HG03442 (cell line): Measurements from ENCODE around the gene CACFD1.

Experiments used
- ATAC-seq: cut with Tn5 transposase; IDR thresholded peaks from one replicate; pipeline ENCODE4 v1.9.1; 2021; ENCODE audit warnings: mild to moderate bottlenecking, moderate library complexity; ENCODE audit not compliant: unreplicated experiment

CACFD1 gene

DNA sequence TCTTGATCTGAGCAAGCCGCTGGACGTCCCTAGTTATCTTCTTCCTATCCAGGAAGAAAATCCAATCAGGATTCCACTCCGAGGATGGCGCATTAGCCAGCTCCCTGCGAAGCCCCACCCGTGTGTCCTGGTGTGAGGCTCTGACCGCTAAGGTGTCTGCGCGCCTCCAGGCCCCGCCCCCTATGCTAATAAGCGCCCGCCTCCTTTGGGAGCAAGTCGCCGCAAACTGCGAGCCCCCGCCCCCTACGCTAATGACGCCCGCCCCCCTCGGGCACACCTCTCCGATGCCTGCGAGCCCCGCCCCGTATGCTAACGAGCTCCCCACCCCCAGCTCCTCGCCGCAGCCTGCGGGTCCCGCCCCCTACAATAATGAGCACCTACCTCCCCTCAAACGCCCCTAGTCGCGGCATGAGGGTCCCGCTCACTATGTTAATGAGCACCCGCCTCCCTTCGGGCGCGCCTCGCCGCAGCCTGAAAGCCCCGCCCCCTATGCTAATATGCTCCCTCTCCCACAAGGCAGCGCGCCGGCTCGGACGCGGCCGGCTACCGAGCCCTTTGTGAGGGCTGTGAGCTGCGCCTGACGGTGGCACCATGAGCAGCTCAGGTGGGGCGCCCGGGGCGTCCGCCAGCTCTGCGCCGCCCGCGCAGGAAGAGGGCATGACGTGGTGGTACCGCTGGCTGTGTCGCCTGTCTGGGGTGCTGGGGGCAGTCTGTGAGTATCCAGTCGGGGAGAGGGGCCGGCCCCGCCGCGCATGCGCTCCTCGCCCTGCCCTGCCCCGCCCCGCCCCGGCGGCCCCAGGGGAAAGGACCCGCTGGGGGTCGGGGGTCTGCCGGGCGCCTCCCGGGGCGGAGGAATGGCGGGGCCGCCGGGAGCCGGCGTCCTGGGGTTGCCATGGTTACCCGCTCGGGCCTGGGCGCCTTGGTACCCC is at the start of gene CACFD1:
Gene CACFD1 (plus strand): TSS at position 503 of the 929 bp plus-strand sequence. CDS start 89 bp downstream, at position 592.
- ATAC-seq, result peak; percentile 62

GRCh38 chr9:133415170-133415569 is 44.6 kb upstream of the CACFD1 start:
- no peak for ATAC-seq

GRCh38 chr9:133417541-133418461 is 42.0 kb upstream of the CACFD1 start, which contains the start of gene REXO4:
REXO4 (minus strand) TSS chr9:133418010; CDS start chr9:133417844, 166 bp downstream.
- ATAC-seq, result peak; percentile 64

- ATAC-seq, result no peak
Observed at GRCh38 chr9:133419005-133419404, 40.8 kb upstream of the CACFD1 start.

DNA sequence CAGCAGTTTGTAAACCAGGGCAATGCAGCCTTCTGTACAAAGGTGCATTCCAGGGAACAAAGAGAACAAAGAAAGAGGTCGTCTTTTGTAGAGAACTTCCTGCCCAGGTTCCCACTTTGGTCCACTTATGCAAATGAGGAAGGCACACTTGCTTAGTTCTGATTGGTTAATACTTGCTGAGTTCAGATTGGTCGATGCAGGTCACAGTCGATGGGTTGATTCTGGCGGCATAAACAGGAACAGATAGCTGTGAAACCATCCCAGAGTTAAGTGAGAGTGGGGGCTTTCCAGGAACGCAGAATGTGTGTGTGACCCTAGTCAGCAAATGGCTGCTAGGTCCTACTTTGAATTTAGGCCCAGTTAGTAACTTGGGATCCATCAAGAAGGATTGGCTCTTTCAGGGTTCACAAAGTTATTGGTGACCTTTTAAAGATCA is 39.4 kb upstream of the CACFD1 start:
- ATAC-seq, result no peak

- peak; percentile 45 for ATAC-seq
Observed at GRCh38 chr9:133421615-133422542, 37.9 kb upstream of the CACFD1 start, which contains the start of gene ADAMTS13. ADAMTS13 (plus strand) TSS chr9:133422367; CDS start chr9:133422444, 77 bp downstream.

DNA sequence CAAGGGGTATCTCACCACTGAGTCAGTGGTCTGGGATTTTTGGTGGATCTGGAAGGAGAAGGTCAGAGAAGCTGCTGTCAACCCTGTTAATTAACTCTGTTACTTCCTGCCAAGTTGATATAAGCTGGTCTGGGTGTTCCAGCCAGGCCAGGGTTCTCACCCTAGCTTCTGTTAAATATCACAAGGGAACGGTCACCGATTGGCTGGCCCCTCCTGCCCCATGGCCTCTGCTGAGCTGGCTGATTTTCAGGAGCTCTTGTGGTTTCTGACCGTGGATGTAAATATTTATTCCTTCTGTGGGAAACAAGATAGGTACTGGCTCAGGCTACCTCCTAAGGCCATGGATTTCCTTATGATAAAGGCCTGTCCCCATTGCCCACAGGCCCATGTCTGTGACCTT is 36.6 kb upstream of the CACFD1 start:
- ATAC-seq, result no peak

DNA sequence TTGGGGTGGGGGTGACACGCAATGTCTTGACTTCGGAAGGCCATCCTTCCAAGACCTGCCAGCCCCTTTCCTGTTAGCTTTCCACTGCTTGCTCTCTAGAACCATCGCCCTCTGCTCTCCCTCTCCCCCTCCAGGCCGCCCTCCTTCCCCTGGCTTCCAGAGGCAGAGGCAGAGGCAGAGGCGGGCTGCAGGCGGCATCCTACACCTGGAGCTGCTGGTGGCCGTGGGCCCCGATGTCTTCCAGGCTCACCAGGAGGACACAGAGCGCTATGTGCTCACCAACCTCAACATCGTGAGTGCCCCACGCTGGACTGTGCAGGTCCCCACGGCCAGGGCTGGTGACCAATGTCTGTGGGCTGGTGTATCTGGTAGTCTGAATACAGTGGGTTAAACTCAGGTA is 35.6 kb upstream of the CACFD1 start:
- no peak for ATAC-seq

GRCh38 chr9:133425049-133425632 is 34.6 kb upstream of the CACFD1 start:
- ATAC-seq, result no peak

- ATAC-seq, result no peak
Observed at GRCh38 chr9:133426011-133426410, 33.8 kb upstream of the CACFD1 start.

DNA sequence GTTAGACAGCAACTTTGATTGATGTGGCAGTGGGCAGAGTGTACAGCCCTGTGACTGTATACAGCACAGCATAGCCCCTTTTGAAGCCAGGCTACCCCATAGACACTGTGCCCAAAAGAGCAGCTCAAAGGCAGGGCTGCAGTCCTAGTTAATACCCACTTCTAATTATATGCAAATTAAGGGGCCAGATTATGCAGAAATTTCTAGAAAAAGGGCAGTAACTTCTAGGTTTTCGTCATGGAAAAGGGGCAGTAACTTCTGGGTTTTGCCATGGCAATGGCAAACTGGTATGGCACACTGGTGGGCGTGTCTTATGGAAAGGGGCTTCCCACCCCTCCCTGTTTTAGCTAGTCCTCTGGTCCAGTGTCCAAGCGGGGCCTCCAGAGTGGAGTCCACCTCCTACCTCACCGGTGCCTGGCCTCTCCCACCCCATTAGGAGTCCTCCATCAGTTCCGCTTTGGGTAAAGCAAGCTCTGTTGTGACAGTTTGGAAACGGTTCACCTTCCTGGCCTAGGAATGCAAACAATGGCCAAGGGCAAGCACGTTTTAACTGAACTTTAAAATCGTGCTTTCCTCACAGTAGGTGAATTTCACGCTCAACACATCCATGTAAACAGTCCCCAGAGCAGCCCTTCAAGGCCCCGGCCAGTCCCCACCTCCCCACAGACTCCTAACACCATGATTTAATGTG is 32.0 kb upstream of the CACFD1 start:
- no peak for ATAC-seq

DNA sequence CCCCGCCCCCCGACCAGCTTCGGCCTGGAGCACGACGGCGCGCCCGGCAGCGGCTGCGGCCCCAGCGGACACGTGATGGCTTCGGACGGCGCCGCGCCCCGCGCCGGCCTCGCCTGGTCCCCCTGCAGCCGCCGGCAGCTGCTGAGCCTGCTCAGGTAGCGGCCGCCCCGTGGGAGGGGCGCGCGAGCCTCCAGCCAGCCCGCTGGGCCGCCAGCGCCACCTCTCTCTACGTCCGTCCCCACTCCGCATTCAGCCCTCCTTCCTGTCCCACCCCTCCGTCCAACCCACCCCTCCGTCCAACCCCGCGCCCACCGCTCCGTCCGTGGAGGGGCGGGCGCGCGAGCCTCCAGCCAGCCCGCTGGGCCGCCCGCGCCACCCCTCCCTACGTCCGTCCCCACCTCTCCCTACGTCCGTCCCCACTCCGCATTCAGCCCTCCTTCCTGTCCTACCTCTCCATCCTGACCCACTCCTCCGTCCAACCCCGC is 31.1 kb upstream of the CACFD1 start:
- no peak for ATAC-seq

- ATAC-seq, result no peak
Observed at GRCh38 chr9:133429214-133429613, 30.6 kb upstream of the CACFD1 start.

DNA sequence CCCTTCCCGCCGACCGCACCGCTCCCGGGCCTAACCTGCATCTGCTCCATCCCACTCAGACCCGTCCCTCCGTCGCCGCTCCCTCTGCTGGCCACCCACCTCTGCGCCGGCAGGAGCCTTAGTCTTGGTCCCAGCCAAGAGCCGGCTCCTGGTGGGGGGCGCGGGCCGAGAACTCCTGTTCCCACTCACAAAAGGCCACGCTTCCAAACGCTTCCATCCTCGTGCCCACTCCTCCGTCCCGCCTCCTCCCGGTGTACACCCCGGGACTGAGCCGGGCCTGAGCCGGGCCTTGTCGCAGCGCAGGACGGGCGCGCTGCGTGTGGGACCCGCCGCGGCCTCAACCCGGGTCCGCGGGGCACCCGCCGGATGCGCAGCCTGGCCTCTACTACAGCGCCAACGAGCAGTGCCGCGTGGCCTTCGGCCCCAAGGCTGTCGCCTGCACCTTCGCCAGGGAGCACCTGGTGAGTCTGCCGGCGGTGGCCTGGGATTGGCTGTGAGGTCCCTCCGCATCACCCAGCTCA is 30.1 kb upstream of the CACFD1 start:
- ATAC-seq, result no peak

DNA sequence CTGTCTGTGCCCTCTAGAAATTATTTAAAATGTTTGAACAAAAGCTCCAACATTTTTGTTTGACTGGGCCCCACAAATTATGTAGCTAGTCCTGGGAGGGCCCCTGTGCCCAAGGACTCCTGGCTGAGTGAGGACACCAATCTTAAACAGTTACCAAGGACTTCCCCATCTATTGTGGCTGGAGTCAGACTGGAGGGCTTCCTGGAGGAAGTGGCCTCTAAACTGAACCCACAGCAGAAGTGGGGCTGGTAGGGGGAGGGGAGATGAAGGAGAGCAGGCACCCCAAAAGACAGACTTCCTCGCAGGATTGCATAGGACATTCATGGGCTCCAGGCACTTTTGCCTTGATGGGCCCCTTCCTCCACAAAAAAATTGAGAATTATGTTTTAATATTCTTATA is 29.5 kb upstream of the CACFD1 start:
- no peak for ATAC-seq

DNA sequence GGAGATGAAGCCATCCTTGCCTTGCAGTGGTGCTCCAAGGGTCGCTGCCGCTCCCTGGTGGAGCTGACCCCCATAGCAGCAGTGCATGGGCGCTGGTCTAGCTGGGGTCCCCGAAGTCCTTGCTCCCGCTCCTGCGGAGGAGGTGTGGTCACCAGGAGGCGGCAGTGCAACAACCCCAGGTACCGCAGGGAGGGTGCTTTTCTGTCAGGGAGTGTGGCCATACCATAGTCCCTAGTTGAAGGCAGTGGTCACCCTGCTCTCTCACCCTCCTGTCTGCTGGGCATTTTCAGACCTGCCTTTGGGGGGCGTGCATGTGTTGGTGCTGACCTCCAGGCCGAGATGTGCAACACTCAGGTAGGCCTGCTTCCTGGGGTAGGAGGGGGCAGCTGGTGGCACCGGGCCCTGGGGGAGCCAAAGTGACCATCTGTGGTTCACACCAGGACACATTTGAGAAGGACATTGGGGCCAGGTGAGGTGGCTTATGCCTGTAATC is 26.4 kb upstream of the CACFD1 start:
- no peak for ATAC-seq

GRCh38 chr9:133436681-133437080 is 23.1 kb upstream of the CACFD1 start:
- ATAC-seq, result no peak

DNA sequence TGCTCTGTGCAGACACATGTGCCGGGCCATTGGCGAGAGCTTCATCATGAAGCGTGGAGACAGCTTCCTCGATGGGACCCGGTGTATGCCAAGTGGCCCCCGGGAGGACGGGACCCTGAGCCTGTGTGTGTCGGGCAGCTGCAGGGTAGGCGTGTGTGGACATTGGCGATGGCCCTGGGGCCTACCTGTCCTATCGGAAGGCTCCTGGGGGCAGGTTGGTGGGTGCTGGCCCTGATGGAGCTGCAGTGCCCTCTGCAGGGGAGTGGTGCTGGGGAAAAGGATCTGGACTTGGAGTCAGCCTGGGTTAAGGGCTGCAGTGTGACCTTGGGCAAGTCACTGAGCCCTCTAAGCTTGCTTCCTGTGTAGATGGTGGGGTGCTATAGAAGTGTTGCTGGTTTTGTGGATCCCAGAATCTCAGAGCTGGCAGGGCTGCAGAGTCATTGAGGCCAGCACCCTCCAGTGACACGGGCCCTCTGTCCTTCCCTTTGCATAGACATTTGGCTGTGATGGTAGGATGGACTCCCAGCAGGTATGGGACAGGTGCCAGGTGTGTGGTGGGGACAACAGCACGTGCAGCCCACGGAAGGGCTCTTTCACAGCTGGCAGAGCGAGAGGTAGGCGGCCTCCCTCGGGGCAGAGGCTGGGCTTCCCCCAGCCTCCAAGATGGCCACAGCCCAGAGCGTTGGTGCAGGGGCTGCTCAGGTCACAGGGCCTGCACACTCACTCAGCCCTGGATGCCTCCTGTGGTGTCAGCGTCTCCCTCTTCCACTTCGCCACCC is 21.8 kb upstream of the CACFD1 start:
- ATAC-seq, result no peak
